Measurements from ENCODE around the gene ZNF839.
"Not testable (repeated sequence)": the region's sequence is repeated elsewhere in the genome, so short reads cannot be mapped to it uniquely, and the experiment has no call there.

Gene ZNF839

DNA sequence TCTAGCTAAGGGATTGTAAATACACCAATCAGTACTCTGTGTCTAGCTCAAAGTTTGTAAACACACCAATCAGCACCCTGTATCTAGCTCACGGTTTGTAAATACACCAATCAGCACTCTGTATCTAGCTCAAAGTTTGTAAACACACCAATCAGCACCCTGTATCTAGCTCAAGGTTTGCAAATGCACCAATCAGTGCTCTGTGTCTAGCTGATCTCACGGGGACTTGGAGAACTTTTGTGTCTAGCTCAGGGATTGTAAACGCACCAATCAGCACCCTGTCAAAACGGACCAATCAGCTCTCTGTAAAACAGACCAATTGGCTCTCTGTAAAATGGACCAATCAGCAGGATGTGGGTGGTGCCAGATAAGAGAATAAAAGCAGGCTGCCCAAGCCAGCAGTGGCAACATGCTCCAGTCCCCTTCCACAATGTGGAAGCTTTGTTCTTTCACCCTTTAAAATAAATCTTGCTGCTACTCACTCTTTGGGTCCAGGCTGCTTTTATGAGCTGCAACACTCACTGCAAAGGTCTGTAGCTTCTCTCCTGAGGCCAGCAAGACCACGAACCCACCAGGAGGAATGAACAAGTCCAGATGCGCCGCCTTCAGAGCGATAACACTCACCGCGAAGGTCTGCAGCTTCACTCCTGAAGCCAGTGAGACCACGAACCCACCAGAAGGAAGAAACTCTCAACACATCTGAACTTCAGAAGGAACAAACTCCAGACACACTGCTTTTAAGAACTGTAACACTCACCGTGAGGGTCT lies 21.1 kb upstream of the ZNF839 start:
- not testable (repeated sequence) for H3K4me2 ChIP-seq (ENCODE audit: low read length)

DNA sequence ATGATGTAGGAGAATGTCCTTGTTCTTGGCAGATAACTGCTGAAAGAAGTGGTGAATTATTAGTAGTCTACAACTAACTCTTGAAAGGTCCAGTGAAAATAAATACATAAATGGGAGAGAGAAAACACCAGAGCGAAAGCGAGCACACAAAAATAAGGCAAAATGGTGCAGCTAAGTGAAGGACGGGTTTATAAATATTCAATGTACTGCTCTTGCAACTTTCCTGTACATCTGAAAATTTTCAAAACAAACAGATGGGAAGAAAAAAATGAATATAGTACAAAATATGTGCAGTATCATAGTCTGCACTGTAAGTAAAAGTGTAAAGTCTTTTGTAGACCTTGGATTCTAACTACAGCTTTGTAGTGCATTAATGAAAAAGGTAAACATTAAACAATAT lies 15.9 kb upstream of the ZNF839 start:
- no peaks in the 10 kb centered on the region for H3K79me2 ChIP-seq (ENCODE audit: control insufficient read depth, insufficient read depth, low read length)
- no peaks in the 10 kb centered on the region for H3K27me3 ChIP-seq (ENCODE audit: insufficient read depth, low read length, poor library complexity)
- H2BK15ac ChIP-seq (replicated peaks; ENCODE audit: low read depth) = no peak overlapping the region
- H4K5ac ChIP-seq (ENCODE audit: low read length) = no peak overlapping the region
- no peak overlapping the region for H2AK5ac ChIP-seq (ENCODE audit: low read length)
- no peak overlapping the region for H4K8ac ChIP-seq (ENCODE audit: low read depth, low read length)
- DNase-seq = no peak
- no peak overlapping the region for H3K27ac ChIP-seq (ENCODE audit: low read depth, low read length)
- no peaks in the 10 kb centered on the region for H3K4me1 ChIP-seq (ENCODE audit: control insufficient read depth, low read depth, low read length)
- no peak overlapping the region for H3K56ac ChIP-seq (ENCODE audit: low read length)
- no peak overlapping the region for H3K18ac ChIP-seq (ENCODE audit: low read length)
- no peak overlapping the region for H3K4me3 ChIP-seq (ENCODE audit: low read length)
- no peaks in the 10 kb centered on the region for H3K79me1 ChIP-seq (ENCODE audit: low read length)
- no peak overlapping the region for H3K4ac ChIP-seq (ENCODE audit: low read depth, low read length)
- no peak overlapping the region for H3K4me2 ChIP-seq (ENCODE audit: low read length)
- H3K23ac ChIP-seq (ENCODE audit: low read length) = no peak overlapping the region
- H3K36me3 ChIP-seq (ENCODE audit: control insufficient read depth, insufficient read depth, low read length) = no peaks in the 10 kb centered on the region
- H3K9ac ChIP-seq (ENCODE audit: low read length) = no peak overlapping the region
- WGBS (ENCODE audit: extremely low coverage, insufficient coverage, low lambda C conversion rate) = no CpG with 5 or more reads among the region's 3 CpGs
- H2BK120ac ChIP-seq (ENCODE audit: low read depth, low read length) = no peak overlapping the region
- H2BK5ac ChIP-seq (ENCODE audit: low read length) = no peak overlapping the region

More for the DNA sequence above, 21.1 kb upstream of the ZNF839 start:
- not testable (repeated sequence) for H3K36me3 ChIP-seq (ENCODE audit: control insufficient read depth, insufficient read depth, low read length); H3K9ac ChIP-seq (ENCODE audit: low read length); H2BK15ac ChIP-seq (replicated peaks; ENCODE audit: low read depth); H4K5ac ChIP-seq (ENCODE audit: low read length); H3K27ac ChIP-seq (ENCODE audit: low read depth, low read length); H2BK120ac ChIP-seq (ENCODE audit: low read depth, low read length); H3K56ac ChIP-seq (ENCODE audit: low read length); H3K23ac ChIP-seq (ENCODE audit: low read length); DNase-seq; H3K79me1 ChIP-seq (ENCODE audit: low read length); H2BK5ac ChIP-seq (ENCODE audit: low read length); H3K27me3 ChIP-seq (ENCODE audit: insufficient read depth, low read length, poor library complexity); H4K8ac ChIP-seq (ENCODE audit: low read depth, low read length); H3K79me2 ChIP-seq (ENCODE audit: control insufficient read depth, insufficient read depth, low read length); H3K18ac ChIP-seq (ENCODE audit: low read length); H2AK5ac ChIP-seq (ENCODE audit: low read length); H3K4ac ChIP-seq (ENCODE audit: low read depth, low read length); H3K4me3 ChIP-seq (ENCODE audit: low read length); H3K4me1 ChIP-seq (ENCODE audit: control insufficient read depth, low read depth, low read length)
- WGBS (ENCODE audit: extremely low coverage, insufficient coverage, low lambda C conversion rate) = no CpG with 5 or more reads among the region's 12 CpGs

DNA sequence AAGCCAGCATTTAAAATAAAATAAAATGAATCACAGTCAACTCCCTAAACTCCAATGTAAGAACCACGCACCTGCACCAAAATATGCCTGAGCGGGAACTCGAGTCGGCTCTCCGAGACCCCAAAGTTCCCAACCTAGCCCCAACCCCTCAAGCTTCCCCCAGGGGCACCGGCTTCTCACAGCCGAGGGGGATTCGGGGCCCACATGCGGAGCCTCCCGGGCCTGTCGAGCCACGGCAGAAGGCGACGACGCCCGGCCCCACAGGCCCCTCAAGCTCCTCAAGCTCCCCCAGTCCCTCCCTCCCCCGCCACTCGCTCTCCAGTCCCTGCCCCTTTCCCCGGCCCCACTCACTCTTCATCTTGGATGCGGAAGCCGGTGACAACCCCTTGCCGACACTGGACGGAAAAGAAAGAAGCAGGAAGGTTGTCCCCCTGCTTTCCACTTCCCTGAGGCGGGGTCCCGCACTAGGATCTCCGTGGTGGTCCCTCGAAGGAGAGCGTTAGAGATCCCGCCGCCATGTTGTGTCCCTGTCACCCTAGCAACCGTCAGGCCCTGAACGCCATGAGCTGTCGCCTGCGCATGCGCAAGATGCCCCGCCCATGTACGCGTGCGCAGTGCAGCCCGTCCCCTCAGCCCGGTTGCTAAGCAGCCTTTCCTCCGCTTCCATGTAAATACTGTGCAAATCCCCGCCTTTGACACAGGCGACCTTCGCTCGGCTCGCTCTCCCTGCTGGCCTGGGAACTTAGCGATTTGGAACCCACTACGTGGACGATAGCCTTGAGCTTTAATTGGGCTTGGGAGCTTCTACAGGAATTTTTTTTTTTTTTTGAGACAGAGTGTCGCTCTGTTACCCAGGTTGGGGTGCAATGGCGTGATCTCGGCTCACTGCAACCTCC lies 14.7 kb upstream of the ZNF839 start, which contains the start of gene MOK:
Gene MOK (minus strand): TSS at position 554 of the 896 bp plus-strand sequence. CDS start 196 bp downstream, at position 358.
- Histone ChIP-seq H3K4me1 (ENCODE audit: control insufficient read depth, low read depth, low read length) (no peaks in the 10 kb centered on the region), H3K56ac (ENCODE audit: low read length) (no peak within 1 kb of the TSS), H3K27me3 (ENCODE audit: insufficient read depth, low read length, poor library complexity) (no peaks in the 10 kb centered on the region), H3K36me3 (ENCODE audit: control insufficient read depth, insufficient read depth, low read length) (no peaks in the 10 kb centered on the region), H3K27ac (ENCODE audit: low read depth, low read length) (no peak within 1 kb of the TSS), H3K79me2 (ENCODE audit: control insufficient read depth, insufficient read depth, low read length) (no peaks in the 10 kb centered on the region), H3K23ac (ENCODE audit: low read length) (no peak within 1 kb of the TSS), H4K8ac (ENCODE audit: low read depth, low read length) (no peak within 1 kb of the TSS), H3K4me2 (ENCODE audit: low read length) (peak within 1 kb of the TSS; percentile 74), H3K4me3 (ENCODE audit: low read length) (peak within 1 kb of the TSS; percentile 63), H3K4ac (ENCODE audit: low read depth, low read length) (no peak within 1 kb of the TSS), H3K9ac (ENCODE audit: low read length) (peak within 1 kb of the TSS; percentile 52), H3K18ac (ENCODE audit: low read length) (no peak within 1 kb of the TSS), H4K5ac (ENCODE audit: low read length) (no peak within 1 kb of the TSS), H3K79me1 (ENCODE audit: low read length) (no peaks in the 10 kb centered on the region), H2BK120ac (ENCODE audit: low read depth, low read length) (no peak within 1 kb of the TSS), H2BK15ac (replicated peaks; ENCODE audit: low read depth) (no peak within 1 kb of the TSS), H2BK5ac (ENCODE audit: low read length) (no peak within 1 kb of the TSS), H2AK5ac (ENCODE audit: low read length) (no peak within 1 kb of the TSS)
- WGBS (ENCODE audit: extremely low coverage, insufficient coverage, low lambda C conversion rate) = no CpG with 5 or more reads among the region's 53 CpGs
- DNase-seq = peak; percentile 99

GRCh38 chr14:102314242-102315011 lies 5.1 kb upstream of the ZNF839 start:
- Histone ChIP-seq H3K4ac (ENCODE audit: low read depth, low read length) (no peak overlapping the region), H3K36me3 (ENCODE audit: control insufficient read depth, insufficient read depth, low read length) (no peaks in the 10 kb centered on the region), H2BK120ac (ENCODE audit: low read depth, low read length) (no peak overlapping the region), H3K23ac (ENCODE audit: low read length) (no peak overlapping the region), H3K9ac (ENCODE audit: low read length) (peak overlapping the region; percentile 60), H3K27me3 (ENCODE audit: insufficient read depth, low read length, poor library complexity) (no peaks in the 10 kb centered on the region), H3K4me1 (ENCODE audit: control insufficient read depth, low read depth, low read length) (no peaks in the 10 kb centered on the region), H3K79me2 (ENCODE audit: control insufficient read depth, insufficient read depth, low read length) (no peaks in the 10 kb centered on the region), H3K27ac (ENCODE audit: low read depth, low read length) (no peak overlapping the region), H3K79me1 (ENCODE audit: low read length) (no peaks in the 10 kb centered on the region), H3K56ac (ENCODE audit: low read length) (peak overlapping the region; percentile 73), H2BK15ac (replicated peaks; ENCODE audit: low read depth) (no peak overlapping the region), H3K4me3 (ENCODE audit: low read length) (peak overlapping the region; percentile 33), H3K18ac (ENCODE audit: low read length) (no peak overlapping the region), H4K8ac (ENCODE audit: low read depth, low read length) (no peak overlapping the region), H2AK5ac (ENCODE audit: low read length) (no peak overlapping the region), H4K5ac (ENCODE audit: low read length) (no peak overlapping the region), H2BK5ac (ENCODE audit: low read length) (no peak overlapping the region), H3K4me2 (ENCODE audit: low read length) (peak overlapping the region; percentile 86)
- no CpG with 5 or more reads among the region's 52 CpGs for WGBS (ENCODE audit: extremely low coverage, insufficient coverage, low lambda C conversion rate)
- peak; percentile 80 for DNase-seq

DNA sequence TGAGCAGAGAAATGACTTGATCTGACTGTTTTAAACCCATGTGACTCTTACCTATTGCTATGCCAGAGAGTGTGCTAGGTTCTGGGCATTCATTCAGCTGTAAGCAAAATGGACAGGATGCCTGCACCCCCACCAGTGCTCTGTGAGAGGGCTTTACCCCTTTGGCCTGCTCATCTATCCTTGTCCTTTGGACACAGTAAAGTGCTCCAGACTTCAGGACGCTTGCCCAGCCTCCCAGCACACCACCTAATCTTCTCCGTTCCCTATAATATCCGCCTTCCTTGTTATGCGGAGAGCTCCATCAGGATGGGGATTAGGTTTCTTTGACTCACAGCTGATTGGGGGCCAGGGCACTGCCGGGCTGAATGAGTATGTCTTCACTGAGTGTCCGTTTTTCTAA lies 4.4 kb upstream of the ZNF839 start:
- no peak for DNase-seq
- H3K23ac ChIP-seq (ENCODE audit: low read length) = no peak overlapping the region

More for the DNA sequence above, 4.4 kb upstream of the ZNF839 start:
- Histone ChIP-seq H4K8ac (ENCODE audit: low read depth, low read length) (no peak overlapping the region), H3K4me1 (ENCODE audit: control insufficient read depth, low read depth, low read length) (no peaks in the 10 kb centered on the region), H4K5ac (ENCODE audit: low read length) (no peak overlapping the region), H3K27ac (ENCODE audit: low read depth, low read length) (no peak overlapping the region), H3K79me2 (ENCODE audit: control insufficient read depth, insufficient read depth, low read length) (no peaks in the 10 kb centered on the region), H3K36me3 (ENCODE audit: control insufficient read depth, insufficient read depth, low read length) (no peaks in the 10 kb centered on the region), H3K4ac (ENCODE audit: low read depth, low read length) (no peak overlapping the region), H3K27me3 (ENCODE audit: insufficient read depth, low read length, poor library complexity) (no peaks in the 10 kb centered on the region), H2AK5ac (ENCODE audit: low read length) (no peak overlapping the region), H3K9ac (ENCODE audit: low read length) (no peak overlapping the region), H3K4me3 (ENCODE audit: low read length) (no peak overlapping the region), H3K56ac (ENCODE audit: low read length) (no peak overlapping the region), H3K4me2 (ENCODE audit: low read length) (no peak overlapping the region), H2BK15ac (replicated peaks; ENCODE audit: low read depth) (no peak overlapping the region), H3K79me1 (ENCODE audit: low read length) (peaks cover 1% of the 10 kb centered on the region), H2BK120ac (ENCODE audit: low read depth, low read length) (no peak overlapping the region), H3K18ac (ENCODE audit: low read length) (no peak overlapping the region), H2BK5ac (ENCODE audit: low read length) (no peak overlapping the region)
- WGBS (ENCODE audit: extremely low coverage, insufficient coverage, low lambda C conversion rate) = no CpG with 5 or more reads among the region's 6 CpGs
